HepG2 (cell line): Measurements from ENCODE around the gene SERTAD2. TPM values are rescaled to one million over a fixed set of nuclear protein-coding genes. Genes with fewer than 3 reads are reported as not detected.
A peak's percentile ranks its signal among the peaks of the same experiment; 100 is the strongest.

ENCODE experiments used
- ATM ChIP-seq: fragments of 450-650 bp; IDR thresholded peaks from 2 replicates; pipeline ENCODE4 v1.7.1; 2017; ENCODE audit warnings: mild to moderate bottlenecking, borderline replicate concordance
- DPF2 ChIP-seq: sonication (generic); formaldehyde crosslinking; IDR thresholded peaks from 2 replicates; pipeline ENCODE4 v1.4.0; 2020; ENCODE audit warnings: mild to moderate bottlenecking, low read depth, missing genetic modification reagents, borderline replicate concordance
- FOXJ3 ChIP-seq: sonication (generic); formaldehyde crosslinking; IDR thresholded peaks from 2 replicates; pipeline ENCODE4 v1.4.0; 2020; ENCODE audit warnings: missing genetic modification reagents, mild to moderate bottlenecking, borderline replicate concordance
- GPBP1L1 ChIP-seq: sonication (generic); formaldehyde crosslinking; IDR thresholded peaks from 2 replicates; pipeline ENCODE4 v1.5.0; 2020; ENCODE audit warnings: mild to moderate bottlenecking, missing genetic modification reagents
- MTF1 ChIP-seq: sonication (generic); formaldehyde crosslinking; IDR thresholded peaks from 2 replicates; pipeline ENCODE4 v1.5.0; 2020; ENCODE audit warnings: missing genetic modification reagents
- NFAT5 ChIP-seq: sonication (generic); formaldehyde crosslinking; IDR thresholded peaks from 2 replicates; pipeline ENCODE4 v1.4.0; 2020; ENCODE audit warnings: missing genetic modification reagents
- ZNF280B ChIP-seq: sonication (generic); formaldehyde crosslinking; IDR thresholded peaks from 2 replicates; pipeline ENCODE4 v1.5.0; 2020; ENCODE audit warnings: missing genetic modification reagents, mild to moderate bottlenecking, borderline replicate concordance
- ZNF704 ChIP-seq: sonication (generic); formaldehyde crosslinking; IDR thresholded peaks from 2 replicates; pipeline ENCODE4 v1.8.1; 2023; ENCODE audit warnings: mild to moderate bottlenecking, inconsistent platforms, moderate library complexity, missing genetic modification reagents, borderline replicate concordance
- ZNF776 ChIP-seq: sonication (generic); formaldehyde crosslinking; IDR thresholded peaks from 2 replicates; pipeline ENCODE4 v1.4.0; 2020; ENCODE audit warnings: mild to moderate bottlenecking, missing genetic modification reagents
- ZXDC ChIP-seq: sonication (generic); formaldehyde crosslinking; IDR thresholded peaks from 2 replicates; pipeline ENCODE4 v1.5.0; 2020; ENCODE audit warnings: mild to moderate bottlenecking, missing genetic modification reagents
- polyA plus RNA-seq, 8 experiments: library from polyadenylated mRNA; depleted of rRNA in 3 of 8; stranded (reverse) in 7 of 8; unstranded in 1 of 8; fragments of >200 nt; fragmentation: Illumina TruSeq in 4 of 8; extraction: Trizol in 4 of 8; gene quantifications; 2 replicates each; pipeline versions ENCODE4 v1.2.1 to v1.2.3, GENCODE V29; 2011 to 2016; ENCODE audit warnings: low read depth in 4 of 8, missing spikeins in 1 of 8, mixed read lengths in 1 of 8; ENCODE audit not compliant: insufficient read depth in 1 of 8
- total RNA-seq, 5 experiments: library from RNA; depleted of rRNA; stranded (reverse); fragments of >200 nt; fragmentation: Illumina TruSeq; extraction: Trizol; gene quantifications; 2 replicates each; pipeline ENCODE4 v1.2.3, GENCODE V29; 2016; ENCODE audit warnings: low read depth in 1 of 5

SERTAD2 gene
- total and polyA plus RNA-seq, 2 of the 13 experiments (the other 11 are each of a cell fraction or from before 2014, with no cell fraction given) = 6.7 to 22.6 TPM

- no peak for TF ChIP-seq GPBP1L1
- no peak for TF ChIP-seq ZNF704 (CRISPR knock-in tag)
- TF ChIP-seq ATM = no peak
- peak; percentile 44; the same call in 1 of the 2 replicates for TF ChIP-seq FOXJ3 (CRISPR knock-in tag)
- no peak for TF ChIP-seq ZNF280B (CRISPR knock-in tag)
- no peak for TF ChIP-seq MTF1 (CRISPR knock-in tag)
- TF ChIP-seq ZXDC (CRISPR knock-in tag) = no peak
- no peak for TF ChIP-seq DPF2 (CRISPR knock-in tag)
- TF ChIP-seq ZNF776 (CRISPR knock-in tag) = no peak
- TF ChIP-seq NFAT5 (CRISPR knock-in tag) = no peak
These were observed 7.5 kb downstream of the SERTAD2 start (continued) for GRCh38 chr2:64646007-64646880.
